HG03280 (cell line): Measurements from ENCODE around the gene FBLN2.

Experiments
- ATAC-seq: cut with Tn5 transposase; IDR thresholded peaks from one replicate; pipeline ENCODE4 v1.9.1; 2021; ENCODE audit warnings: mild to moderate bottlenecking, moderate library complexity; ENCODE audit not compliant: unreplicated experiment

FBLN2 gene

GRCh38 chr3:13655061-13655913 is 106.4 kb downstream of the FBLN2 start:
- ATAC-seq, result no peak

- no peak for ATAC-seq
Observed at GRCh38 chr3:13656584-13657301, 107.8 kb downstream of the FBLN2 start.

- ATAC-seq, result peak; percentile 58
Observed at GRCh38 chr3:13657660-13658435, 108.9 kb downstream of the FBLN2 start.

DNA sequence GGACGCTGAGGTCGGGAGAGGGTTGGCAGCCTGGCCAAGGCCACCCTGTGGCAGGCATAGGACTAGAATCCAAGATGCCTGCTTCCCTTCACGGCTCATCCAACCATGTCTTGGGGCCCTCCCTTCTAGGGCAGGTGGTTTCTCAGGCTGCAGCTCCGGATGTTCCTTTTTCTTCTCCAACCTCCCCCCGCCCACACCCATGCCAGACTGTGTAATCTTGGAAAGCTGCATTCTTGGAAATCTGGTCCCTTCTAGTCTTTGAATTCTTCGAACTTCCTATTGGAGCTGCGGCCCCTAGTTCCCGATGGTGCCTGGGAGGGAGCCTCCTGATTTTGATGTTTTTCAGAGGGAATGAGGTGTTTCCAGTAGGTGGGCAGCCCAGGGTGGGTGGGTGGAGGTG is 109.8 kb downstream of the FBLN2 start:
- ATAC-seq, result no peak

DNA sequence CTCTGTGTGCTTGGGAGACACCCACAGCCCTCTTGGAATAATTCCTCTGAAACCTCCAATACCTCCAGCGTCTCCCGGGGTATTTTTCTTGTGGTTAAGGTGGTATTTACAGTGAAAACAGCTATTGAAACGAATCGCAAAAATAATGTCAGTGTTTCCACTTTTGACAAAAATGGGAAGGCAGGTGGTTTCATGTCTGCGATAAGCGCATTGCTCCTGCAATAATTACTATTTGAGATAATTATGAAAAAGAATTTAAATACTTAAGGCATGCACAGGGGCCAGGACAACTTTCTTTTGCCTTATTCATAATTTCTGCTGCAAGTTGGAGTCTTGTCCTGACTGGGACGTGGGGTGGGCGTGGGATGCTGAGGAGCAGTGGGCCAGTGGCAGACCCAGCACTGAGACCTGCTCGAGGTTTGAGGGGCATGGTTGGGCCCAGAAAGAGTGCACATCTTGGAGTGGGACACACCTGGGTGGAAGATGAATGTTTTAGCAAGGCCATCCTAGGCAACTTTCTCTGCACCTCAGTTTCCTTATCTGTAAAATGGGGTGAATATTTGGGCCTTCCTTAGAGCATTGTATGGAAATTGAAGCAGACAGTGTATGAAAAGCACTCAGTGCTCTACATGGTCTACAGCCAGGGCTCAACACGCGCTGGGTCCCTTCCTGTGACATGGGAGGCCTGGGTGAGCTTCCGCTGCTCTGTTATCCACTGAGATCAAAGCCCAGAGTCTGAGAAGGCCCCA is 110.5 kb downstream of the FBLN2 start:
- no peak for ATAC-seq

- ATAC-seq, result no peak
Observed at GRCh38 chr3:13660042-13660874, 111.3 kb downstream of the FBLN2 start.

DNA sequence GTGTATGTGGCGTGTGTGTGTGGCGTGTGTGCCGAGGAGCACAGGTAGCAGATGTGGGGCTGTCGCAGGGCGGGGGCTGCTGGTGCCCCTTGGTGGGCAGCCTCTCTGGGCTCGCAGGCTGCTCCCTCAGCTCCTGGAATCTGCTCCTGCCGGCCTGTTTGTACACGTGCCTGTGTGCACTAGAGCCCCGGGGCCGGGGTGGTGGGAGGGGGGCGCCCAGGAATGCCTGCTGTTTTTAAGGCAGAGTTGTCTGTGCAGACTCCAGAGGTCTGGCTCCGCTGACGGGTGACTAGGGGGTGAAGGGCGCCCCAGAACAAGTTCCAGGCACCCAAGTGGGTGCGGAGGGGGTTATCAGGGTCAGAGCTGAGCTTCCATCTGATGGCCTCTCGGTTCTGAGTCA is 112.2 kb downstream of the FBLN2 start:
- ATAC-seq, result no peak

- no peak for ATAC-seq
Observed at GRCh38 chr3:13662238-13662847, 113.4 kb downstream of the FBLN2 start.

GRCh38 chr3:13663781-13664535 is 115.0 kb downstream of the FBLN2 start:
- ATAC-seq, result no peak

DNA sequence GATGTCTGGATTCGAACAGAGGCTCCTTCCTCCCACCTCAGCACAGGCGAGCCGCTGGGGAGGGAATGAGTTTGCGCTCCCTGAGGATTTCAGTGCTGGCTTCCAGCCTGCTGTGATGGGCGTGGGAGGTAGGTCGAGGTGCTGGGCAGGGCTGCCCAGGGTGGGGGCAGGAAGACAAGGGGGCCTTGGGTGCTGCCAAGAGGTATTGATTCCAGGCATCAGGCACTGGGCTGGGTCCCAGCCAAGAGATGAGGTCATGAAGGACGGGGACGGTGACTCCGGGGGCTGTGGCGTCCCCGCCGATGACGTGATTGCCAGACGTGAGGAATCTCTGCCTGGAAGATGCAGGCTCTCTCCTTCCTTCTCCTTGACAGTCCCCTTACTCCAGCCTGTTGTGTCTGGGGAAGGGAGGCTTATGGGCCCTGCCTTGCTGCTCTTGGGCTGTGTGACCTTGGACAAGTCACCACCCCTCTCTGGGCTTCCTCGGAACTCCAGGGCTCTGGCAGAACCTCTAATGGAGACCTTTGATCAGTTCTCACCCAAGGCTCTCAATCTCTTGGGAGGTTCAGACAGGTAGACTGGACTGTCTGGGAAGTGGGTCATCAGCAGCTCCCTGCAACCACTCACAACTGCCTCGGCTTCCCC is 116.8 kb downstream of the FBLN2 start:
- ATAC-seq, result no peak

DNA sequence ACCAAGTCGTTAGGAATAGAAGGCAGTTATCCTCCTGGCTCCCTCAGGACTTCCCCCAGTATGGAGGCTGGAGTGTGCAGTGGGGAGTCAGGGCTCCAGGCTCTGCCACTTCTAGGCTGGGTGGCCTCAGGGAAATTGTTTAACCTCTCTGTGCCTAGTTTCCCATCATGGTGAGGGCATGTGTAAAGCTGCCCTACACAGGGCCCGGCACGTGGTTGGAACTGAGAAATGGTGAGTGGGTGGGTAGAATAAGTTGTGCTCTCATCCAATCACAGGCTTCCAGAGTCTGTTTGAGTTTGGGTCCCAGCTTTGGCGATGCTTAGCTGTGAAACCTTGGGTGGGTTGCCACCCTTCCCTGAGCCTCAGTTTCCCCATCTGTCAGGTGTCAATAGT is 117.3 kb downstream of the FBLN2 start:
- ATAC-seq, result no peak

DNA sequence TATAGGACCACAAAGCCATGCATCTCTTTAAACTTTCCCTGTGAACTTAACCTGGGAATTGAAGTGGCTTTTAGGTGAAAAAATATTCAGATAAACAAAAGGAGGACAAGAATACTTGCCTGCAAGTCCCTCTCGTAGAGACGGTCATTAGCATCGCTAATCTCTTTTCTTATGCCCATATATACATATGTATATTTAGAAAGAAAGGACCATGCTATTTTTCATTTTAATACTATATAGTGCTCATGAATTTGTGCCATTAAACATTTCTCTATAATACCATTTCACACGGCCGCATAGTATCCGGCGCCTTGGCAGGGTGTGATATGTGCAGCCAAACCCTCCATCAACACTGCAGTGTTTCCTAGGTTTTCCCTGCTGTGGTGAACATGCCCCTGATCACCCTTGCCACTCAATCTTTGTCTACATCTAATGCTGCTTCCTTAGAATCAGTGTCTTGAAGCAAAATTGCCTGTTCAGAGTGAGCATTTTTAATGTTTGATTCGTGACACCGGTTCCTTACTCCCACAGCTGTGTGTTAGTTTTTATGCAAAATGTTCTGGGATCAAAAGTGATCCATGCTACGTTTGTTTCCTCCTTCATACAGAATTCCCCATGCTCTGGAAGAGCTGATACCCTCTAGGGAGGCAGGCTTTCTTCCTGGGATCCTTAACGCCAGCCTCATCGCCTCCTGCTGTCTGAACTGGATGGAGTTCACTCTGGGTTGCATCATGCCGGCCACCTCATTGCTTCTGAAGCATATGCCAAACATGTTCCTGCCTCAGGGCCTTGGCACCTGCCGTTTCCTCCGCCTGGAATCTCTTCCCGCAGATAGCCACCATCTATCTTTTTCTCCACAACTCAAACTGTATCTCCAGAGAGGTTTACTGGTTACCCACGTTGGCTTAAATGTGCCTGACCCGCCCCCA is 118.1 kb downstream of the FBLN2 start:
- no peak for ATAC-seq

- ATAC-seq, result no peak
Observed at GRCh38 chr3:13668136-13668535, 119.2 kb downstream of the FBLN2 start.

DNA sequence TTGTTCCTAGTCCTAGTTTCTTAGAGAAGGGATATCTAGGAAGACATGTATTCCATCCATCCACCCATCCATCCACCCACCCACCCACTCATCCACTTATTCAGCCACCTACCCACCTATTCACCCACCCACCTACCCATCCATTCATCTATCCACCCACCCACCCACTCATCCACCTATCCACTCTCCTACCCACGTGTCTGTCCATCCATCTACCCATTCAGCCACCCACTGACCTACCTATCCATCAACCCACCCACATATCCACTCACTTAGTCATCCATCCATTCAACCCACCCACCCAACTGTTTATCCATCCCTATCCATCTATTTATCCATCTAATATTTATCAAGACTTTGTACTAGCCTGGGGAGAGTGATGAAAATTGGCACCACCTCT is 120.5 kb downstream of the FBLN2 start:
- ATAC-seq, result no peak

GRCh38 chr3:13670292-13670691 is 121.4 kb downstream of the FBLN2 start:
- no peak for ATAC-seq

GRCh38 chr3:13671482-13672233 is 122.7 kb downstream of the FBLN2 start:
- no peak for ATAC-seq

- no peak for ATAC-seq
Observed at GRCh38 chr3:13673207-13673606, 124.3 kb downstream of the FBLN2 start.
